Astrocyte of the hippocampus (primary cell): ENCODE results near the gene TMEM38B.
"Not testable (repeated sequence)": the region's sequence is repeated elsewhere in the genome, so short reads cannot be mapped to it uniquely, and the experiment has no call there.

Source experiments
- DNase-seq: peaks from one replicate; pipeline ENCODE4 v3.0.0; 2011; ENCODE audit warnings: low read depth, low spot score

The TMEM38B gene

DNA sequence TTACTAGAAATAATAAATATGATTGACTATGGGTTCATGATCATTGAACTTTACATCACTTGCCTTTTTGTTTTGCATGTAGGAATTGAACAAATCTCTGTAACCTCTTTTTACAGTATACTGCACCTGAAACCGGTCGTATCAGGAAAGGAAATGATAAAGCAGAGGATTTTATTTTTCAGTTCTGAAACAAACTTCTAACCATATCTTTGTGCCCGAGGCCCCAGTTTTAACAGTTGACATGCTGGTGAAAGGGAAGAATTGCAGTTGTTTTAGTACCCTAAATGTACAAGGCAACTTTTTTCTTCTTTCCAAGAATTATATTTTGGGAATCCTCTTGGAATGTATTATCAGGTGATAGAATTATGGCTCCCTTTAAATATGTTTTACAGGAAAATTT, 27.8 kb downstream of the TMEM38B start:
- DNase-seq: no peak

GRCh38 chr9:105725370-105725769, 31.0 kb downstream of the TMEM38B start:
- DNase-seq: no peak

DNA sequence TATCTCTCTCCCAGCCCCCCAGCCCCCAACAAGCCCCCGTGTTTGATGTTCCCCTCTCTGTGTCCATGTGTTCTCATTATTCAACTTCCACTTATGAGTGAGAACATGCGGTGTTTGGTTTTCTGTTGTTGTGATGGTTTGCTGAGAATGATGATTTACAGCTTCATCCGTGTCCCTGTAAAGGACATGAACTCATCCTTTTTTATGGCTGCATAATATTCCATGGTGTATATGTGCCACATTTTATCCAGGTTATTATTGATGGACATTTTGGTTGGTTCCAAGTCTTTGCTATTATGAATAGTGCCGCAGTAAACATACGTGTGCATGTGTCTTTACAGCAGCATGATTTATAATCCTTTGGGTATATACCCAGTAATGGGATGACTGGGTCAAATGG, 33.9 kb downstream of the TMEM38B start:
- not testable (repeated sequence) for DNase-seq

GRCh38 chr9:105731420-105731819, 37.1 kb downstream of the TMEM38B start:
- DNase-seq: not testable (repeated sequence)

DNA sequence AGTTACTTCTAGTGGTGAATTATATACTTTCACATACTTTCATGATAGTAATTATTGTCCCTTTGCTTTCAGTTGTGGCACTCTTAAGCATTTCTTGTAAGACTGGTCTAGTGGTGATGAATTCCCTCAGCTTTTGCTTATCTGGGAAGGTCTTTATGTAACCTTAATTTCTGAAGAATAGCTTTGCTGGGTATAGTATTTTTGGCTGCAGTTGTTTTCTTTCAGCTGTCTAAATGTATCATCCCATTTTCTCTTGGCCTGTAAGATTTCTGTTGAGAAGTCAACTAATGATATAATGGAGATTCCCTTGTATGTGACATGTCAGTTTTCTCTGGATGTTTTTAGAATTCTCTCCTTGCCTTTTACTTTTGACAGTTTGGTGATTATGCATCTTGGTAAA, 41.0 kb downstream of the TMEM38B start:
- DNase-seq: no peak

DNA sequence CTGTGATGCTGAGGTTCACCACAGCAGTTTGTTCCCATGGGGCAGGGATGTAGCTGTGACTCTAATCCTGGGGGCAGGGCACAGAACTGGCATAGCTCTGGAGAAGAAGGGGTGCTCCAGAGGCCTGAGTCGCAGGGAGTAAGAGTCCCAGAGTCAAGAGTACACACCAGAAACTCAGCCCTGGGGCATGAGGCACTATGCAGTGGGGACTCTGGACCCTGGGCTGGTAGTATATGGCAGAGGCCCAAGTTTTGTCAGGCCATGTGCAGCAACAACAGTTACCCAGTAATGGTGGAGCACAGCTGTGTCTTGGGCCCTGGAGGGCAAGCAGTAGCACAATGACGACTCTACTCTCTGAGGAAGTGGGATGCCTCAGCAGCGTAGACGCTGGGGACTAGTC, 42.9 kb downstream of the TMEM38B start:
- DNase-seq: no peak

DNA sequence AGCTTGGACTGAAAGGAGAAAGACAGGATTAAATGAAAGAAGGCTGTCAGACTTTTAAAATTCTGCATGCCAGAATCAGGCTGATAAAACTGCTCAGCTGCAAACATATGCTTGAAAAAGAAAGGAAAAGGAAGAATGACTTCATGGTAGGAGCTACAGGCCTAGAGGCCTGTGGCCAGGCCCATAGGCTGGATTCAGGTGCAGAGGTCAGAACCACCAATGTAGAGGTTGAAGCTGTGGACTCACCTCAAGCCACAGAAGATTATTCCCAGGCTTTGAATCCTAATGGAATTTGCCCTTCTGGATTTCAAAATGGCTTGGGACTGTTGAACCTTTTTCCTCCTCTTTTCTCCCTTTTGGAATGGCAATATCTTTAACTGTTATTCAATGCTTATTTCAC, 47.7 kb downstream of the TMEM38B start:
- no peak for DNase-seq

GRCh38 chr9:105747325-105747724, 53.0 kb downstream of the TMEM38B start:
- DNase-seq: not testable (repeated sequence)

DNA sequence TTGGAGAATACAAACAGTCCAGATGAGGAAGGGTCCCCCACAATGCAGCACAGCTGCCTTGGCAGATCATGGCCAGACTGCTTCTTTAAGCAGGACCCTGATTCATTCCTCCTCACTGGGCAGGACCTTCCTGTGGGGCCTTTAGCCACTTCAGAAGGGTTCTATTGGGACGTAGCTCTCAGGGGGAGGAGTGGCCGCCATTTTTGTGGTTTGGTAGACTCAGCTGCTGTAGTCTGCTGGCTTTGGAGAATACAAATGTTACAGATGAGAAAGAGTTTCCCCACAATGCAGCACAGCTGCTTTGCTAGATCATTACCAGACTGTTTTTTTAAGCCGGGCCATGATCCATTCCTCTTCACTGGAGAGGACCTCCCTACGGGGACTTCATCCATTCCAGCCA, 57.4 kb downstream of the TMEM38B start:
- DNase-seq: no peak

DNA sequence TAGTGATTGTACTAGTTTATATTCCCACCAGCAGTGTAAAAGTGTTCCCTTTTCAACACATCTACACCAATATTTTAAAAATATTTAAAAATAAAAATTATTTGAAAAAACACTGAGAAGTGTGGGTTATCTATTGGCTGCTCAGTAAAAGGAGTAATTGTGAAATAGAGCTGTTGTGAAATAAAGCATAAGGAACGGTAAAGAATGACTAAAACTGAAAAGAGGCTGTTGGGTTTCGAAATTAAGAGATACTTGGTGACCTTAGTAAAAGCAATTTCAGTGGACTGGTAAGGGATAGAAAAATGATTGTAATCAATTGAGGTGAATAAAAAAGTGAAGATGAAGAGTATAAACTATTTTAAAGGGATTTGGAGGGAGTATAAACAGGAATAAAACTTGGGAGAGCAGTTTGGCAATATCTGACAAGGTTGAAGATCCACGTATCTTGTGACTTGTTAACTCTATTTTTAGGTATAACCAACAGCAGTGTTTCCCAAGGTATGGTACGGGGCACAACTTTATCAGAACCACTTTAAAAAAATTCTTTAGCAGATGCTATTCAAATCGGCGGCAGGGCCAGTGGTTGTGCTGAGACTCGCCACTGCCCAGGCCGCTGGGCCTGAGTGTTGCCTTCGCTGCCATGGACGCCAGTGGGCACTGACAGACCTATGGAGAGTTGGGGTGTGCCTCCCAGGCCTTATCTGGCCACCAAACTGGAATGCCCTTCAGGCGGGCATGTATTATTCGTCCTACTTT, 63.3 kb downstream of the TMEM38B start:
- DNase-seq: no peak

DNA sequence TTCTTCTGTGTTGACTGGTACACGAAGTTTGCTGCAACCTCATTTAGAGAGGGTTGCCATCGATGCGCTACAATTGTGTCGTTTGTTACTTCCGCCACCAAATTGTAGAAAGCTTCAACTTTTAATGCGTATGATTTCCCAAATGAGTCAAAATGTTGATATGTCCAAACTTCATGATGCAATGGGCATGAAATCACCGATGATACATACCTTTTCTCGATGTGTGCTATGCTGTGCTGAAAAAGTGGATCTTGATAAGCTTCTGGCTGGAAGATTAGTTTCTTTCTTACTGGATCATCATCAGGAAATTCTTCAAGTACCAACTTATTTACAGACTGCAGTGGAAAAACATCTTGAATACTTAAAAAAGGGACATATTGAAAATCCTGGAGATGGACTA, 65.7 kb downstream of the TMEM38B start:
- DNase-seq: no peak

DNA sequence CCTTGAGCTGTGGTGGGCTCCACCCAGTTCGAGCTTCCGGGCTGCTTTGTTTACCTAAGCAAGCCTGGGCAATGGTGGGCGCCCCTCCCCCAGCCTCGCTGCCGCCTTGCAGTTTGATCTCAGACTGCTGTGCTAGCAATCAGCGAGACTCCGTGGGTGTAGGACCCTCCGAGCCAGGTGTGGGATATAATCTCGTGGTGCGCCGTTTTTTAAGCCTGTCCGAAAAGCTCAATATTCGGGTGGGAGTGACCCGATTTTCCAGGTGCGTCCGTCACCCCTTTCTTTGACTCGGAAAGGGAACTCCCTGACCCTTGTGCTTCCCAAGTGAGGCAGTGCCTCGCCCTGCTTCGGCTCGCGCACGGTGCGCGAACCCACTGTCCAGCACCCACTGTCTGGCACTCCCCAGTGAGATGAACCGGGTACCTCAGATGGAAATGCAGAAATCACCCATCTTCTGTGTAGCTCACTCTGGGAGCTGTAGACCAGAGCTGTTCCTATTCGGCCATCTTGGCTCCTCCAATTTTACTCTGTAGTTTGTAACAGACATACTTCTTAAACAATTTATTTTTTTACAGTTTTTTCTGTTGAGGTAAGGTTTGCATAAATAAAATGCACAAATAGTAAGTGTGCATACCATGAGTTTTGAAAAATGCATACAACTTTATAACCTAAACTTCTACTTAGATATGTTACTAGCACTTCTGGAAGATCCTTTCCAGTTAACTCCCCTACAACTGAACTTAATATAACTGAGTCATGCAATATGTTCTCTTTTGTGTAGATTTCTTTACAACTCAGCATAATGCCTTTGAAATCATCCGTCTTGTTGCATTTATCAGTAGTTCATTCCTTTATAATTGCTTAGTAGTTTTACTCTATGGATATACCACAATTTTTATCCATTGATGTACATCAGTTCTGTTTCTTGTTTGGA, 88.5 kb downstream of the TMEM38B start:
- DNase-seq: not testable (repeated sequence)

GRCh38 chr9:105783495-105783872, 89.1 kb downstream of the TMEM38B start:
- not testable (repeated sequence) for DNase-seq

DNA sequence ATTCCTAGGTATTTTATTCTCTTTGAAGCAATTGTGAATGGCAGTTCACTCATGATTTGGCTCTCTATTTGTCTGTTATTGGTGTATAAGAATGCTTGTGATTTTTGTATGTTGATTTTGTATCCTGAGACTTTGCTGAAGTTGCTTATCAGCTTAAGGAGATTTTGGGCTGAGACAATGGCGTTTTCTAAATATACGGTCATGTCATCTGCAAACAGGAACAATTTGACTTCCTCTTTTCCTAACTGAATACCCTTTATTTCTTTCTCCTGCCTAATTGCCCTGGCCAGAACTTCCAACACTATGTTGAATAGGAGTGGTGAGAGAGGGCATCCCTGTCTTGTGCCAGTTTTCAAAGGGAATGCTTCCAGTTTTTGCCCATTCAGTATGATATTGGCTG, 92.5 kb downstream of the TMEM38B start:
- not testable (repeated sequence) for DNase-seq

DNA sequence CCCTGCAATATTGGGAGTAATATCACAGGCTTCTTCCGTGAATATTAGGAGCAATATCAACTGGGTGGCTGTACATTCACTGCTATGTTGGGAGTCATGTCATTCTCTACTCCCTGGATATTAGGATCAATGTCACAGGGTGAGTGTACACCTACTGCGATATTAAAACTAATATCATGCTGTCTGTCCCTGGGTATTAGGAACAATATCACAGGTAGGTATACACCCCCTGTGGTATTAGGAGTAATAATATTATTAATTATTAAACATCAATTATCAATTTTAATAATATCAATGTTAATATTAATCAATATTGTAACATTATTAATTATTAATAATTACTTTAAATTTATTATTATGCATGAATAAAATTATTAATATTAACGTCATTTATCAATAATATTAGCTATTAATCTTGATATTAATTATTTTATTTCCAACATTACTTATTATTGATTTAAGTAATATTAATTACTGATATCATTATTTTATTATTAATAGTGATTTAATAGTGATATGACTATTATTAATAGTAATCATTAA, 121.9 kb downstream of the TMEM38B start:
- no peak for DNase-seq

DNA sequence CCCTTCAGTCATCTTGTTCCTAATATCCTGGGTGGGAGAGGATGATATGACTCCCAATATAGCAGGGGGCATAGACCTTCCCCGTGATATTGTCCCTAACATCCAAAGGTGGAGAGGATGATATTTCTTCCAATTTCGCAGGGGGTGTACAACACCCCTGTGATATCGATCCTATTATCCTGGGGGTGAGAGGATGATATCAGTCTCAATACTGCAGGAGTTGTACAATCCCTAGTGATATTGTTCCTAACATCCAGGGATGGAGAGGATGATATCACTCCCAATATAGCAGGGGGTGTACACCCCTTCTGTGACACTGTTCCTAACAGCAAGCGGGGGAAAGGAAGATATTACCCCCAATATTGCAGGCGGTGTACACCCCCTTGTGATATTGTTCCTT, 122.6 kb downstream of the TMEM38B start:
- no peak for DNase-seq

DNA sequence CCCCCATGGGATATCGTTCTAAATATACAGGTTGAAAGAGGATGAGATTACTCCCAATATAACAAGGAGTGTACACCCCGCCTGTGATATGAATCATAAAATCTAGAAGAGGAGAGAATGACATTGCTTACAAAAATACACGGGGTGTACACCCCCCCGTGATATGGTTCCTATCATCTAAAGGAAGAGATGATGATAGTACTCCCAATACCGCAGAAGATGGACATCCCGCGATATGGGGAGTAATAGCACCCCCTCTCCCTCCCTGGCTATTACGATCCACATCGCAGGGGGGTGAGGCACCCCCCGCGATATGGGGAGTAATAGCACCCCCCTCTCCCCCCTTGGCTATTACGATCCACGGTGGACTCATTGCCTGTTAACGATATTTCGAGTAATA, 124.6 kb downstream of the TMEM38B start:
- DNase-seq: no peak

GRCh38 chr9:105822814-105823213, 128.5 kb downstream of the TMEM38B start:
- DNase-seq: no peak
